Adrenal gland (tissue), 5 donors: ENCODE data around the gene TAF15.

ENCODE experiments used
- CTCF ChIP-seq, 6 experiments: fragments of 450-650 bp in 4 of 6; fragments of 200-600 bp in 2 of 6; sonication (generic) in 1 of 6; IDR thresholded peaks; 1 replicate in 5 of 6; 2 replicates in 1 of 6; pipeline versions ENCODE4 v1.5.1 to v1.8.0; 2016 to 2021; ENCODE audit warnings: antibody characterized with exemption in 6 of 6, mild to moderate bottlenecking in 2 of 6, moderate library complexity in 1 of 6
- POLR2A ChIP-seq, 2 donors: fragments of 450-650 bp; IDR thresholded peaks; one replicate each; pipeline ENCODE4 v1.6.1; 2017; ENCODE audit warnings: antibody characterized with exemption in 2 of 2, mild to moderate bottlenecking in 2 of 2, moderate library complexity in 1 of 2
- donor health status: DM: no; HTN: no; CAD: no.

DNA sequence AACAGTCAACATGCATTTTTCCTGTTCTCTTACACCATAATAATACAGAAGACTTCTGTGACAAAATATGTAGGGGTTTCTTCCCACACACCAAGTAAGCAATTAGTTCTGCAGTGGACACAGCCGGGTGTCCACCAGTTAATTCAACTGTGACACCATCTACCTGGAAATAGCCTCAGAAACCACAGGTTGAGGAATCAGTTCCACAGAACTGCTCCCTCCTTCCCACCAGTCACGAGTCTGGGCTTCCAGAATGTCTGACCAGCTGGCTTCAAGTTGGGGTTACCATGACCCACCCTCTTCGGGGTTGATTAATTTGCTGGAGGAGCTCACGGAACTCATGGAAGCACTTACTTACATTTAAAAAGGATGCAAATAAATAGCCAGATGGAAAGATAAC, 84.5 kb downstream of the TAF15 start:
- TF ChIP-seq POLR2A (IDR thresholded peaks at IDR 0.05) (no peak), CTCF (IDR thresholded peaks at IDR 0.05) (no peak)
